ENCODE measurements around the gene HSPBAP1.

GRCh38 chr3:122810734-122811133 lies 17.1 kb upstream of the HSPBAP1 start:
- no peak for TF ChIP-seq EZH2 (optimal IDR thresholded peaks at IDR 0.05; ENCODE audit: low read depth, low read length)
- TF ChIP-seq, protein P1, sequence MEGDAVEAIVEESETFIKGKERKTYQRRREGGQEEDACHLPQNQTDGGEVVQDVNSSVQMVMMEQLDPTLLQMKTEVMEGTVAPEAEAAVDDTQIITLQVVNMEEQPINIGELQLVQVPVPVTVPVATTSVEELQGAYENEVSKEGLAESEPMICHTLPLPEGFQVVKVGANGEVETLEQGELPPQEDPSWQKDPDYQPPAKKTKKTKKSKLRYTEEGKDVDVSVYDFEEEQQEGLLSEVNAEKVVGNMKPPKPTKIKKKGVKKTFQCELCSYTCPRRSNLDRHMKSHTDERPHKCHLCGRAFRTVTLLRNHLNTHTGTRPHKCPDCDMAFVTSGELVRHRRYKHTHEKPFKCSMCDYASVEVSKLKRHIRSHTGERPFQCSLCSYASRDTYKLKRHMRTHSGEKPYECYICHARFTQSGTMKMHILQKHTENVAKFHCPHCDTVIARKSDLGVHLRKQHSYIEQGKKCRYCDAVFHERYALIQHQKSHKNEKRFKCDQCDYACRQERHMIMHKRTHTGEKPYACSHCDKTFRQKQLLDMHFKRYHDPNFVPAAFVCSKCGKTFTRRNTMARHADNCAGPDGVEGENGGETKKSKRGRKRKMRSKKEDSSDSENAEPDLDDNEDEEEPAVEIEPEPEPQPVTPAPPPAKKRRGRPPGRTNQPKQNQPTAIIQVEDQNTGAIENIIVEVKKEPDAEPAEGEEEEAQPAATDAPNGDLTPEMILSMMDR (IDR thresholded peaks at IDR 0.05; ENCODE audit: low read length): no peak

Measured in MM.1S (cell line).